Spleen (tissue), 11 donors: Measurements from ENCODE around the gene RRAGD. TPM values are rescaled to one million over a fixed set of nuclear protein-coding genes. Genes with fewer than 3 reads are reported as not detected.
"Not testable (repeated sequence)": the region's sequence is repeated elsewhere in the genome, so short reads cannot be mapped to it uniquely, and the experiment has no call there.

Experiments
- DNase-seq: peaks from one replicate; pipeline ENCODE4 v3.0.0-alpha.2; 2020
- H3K27ac ChIP-seq, 8 donors: fragments of 200-600 bp; sonication (generic) in 7 of 8; 1 replicate in 4 of 8; 2 replicates in 4 of 8; pipeline versions ENCODE4 v1.5.0 to v1.8.0; 2016 to 2021; ENCODE audit warnings: inconsistent platforms in 4 of 8, mild to moderate bottlenecking in 4 of 8, moderate library complexity in 1 of 8
- H3K27me3 ChIP-seq, 7 donors: fragments of 200-600 bp; sonication (generic) in 6 of 7; replicated peaks in 1 of 7; 1 replicate in 4 of 7; 2 replicates in 3 of 7; pipeline versions ENCODE4 v1.5.0 to v1.8.0; 2016 to 2021; ENCODE audit warnings: inconsistent platforms in 3 of 7, mild to moderate bottlenecking in 1 of 7
- H3K36me3 ChIP-seq, 6 donors: fragments of 200-600 bp; sonication (generic) in 5 of 6; 1 replicate in 4 of 6; 2 replicates in 2 of 6; pipeline versions ENCODE4 v1.5.0 to v1.8.0; 2016 to 2021; ENCODE audit warnings: inconsistent platforms in 2 of 6
- H3K4me1 ChIP-seq, 6 donors: fragments of 200-600 bp; sonication (generic) in 5 of 6; 1 replicate in 3 of 6; 2 replicates in 3 of 6; pipeline versions ENCODE4 v1.5.0 to v1.8.0; 2016 to 2021; ENCODE audit warnings: inconsistent platforms in 3 of 6
- H3K4me3 ChIP-seq, 8 donors: fragments of 200-600 bp; sonication (generic) in 7 of 8; 1 replicate in 4 of 8; 2 replicates in 4 of 8; pipeline versions ENCODE4 v1.5.0 to v1.8.0; 2016 to 2021; ENCODE audit warnings: inconsistent platforms in 4 of 8, mild to moderate bottlenecking in 4 of 8, moderate library complexity in 2 of 8
- H3K9me3 ChIP-seq, 8 donors: fragments of 200-600 bp; sonication (generic) in 7 of 8; 1 replicate in 4 of 8; 2 replicates in 4 of 8; pipeline versions ENCODE4 v1.5.0 to v1.8.0; 2016 to 2021; ENCODE audit warnings: inconsistent platforms in 4 of 8
- CTCF ChIP-seq, 11 experiments: fragments of 200-600 bp in 7 of 11; fragments of 450-650 bp in 4 of 11; sonication (generic) in 4 of 11; IDR thresholded peaks in 8 of 11; conservative IDR thresholded peaks in 3 of 11; 1 replicate in 7 of 11; 2 replicates in 4 of 11; pipeline versions ENCODE4 v1.4.0 to v1.8.0; 2016 to 2021; ENCODE audit warnings: antibody characterized with exemption in 11 of 11, inconsistent platforms in 4 of 11, mild to moderate bottlenecking in 1 of 11
- POLR2A ChIP-seq, 3 donors: fragments of 450-650 bp; IDR thresholded peaks; one replicate each; pipeline ENCODE4 v1.5.1; 2017; ENCODE audit warnings: antibody characterized with exemption in 3 of 3, mild to moderate bottlenecking in 1 of 3
- POLR2AphosphoS5 ChIP-seq, 3 donors: sonication (generic); formaldehyde crosslinking; IDR thresholded peaks; one replicate each; pipeline ENCODE4 v1.5.1; 2017; ENCODE audit warnings: antibody characterized with exemption in 3 of 3
- WGBS, 5 donors: extraction: QIAGEN DNeasy Blood & Tissue Kit in 3 of 5; methylation state at CpG; one replicate each; pipeline versions ENCODE4 v1.1.5 to v1.1.7; 2013 to 2018; 5-methylcytosine and 5-hydroxymethylcytosine counted together
- intact Hi-C: fragments of 100-400 bp; cut with DNase I; formaldehyde crosslinking; loops from one replicate; pipeline ENCODE4 v1.15.0; 2023; ENCODE audit warnings: low total_unique reads
- polyA plus RNA-seq, 3 donors: library from polyadenylated mRNA; stranded (reverse); fragments of 200-250 nt; gene quantifications; one replicate each; pipeline ENCODE4 v1.2.1, GENCODE V29; 2013
- total RNA-seq, 7 donors: library from RNA; depleted of rRNA in 3 of 7; stranded (reverse); fragments of >200 nt in 3 of 7; fragmentation: NEBNext Ultra II Directional in 4 of 7; extraction: Animal tissue kit (Norgen Biotek cat#: 25700) in 4 of 7; gene quantifications; one replicate each; pipeline versions ENCODE4 v1.1.0 to v1.2.1, GENCODE V29; 2016 to 2021
- donor health status: healthy with polysubstance abuse.
- donor health status: DM: no; HTN: no; CAD: no; lungs with moderate emphysema.
- donor health status: DM: no; HTN: no; CAD: no.
- donor health status: Bipolar disorder and iron deficiency.
- donor health status: healthy.
- donor health status: DM: no; HTN: no; CAD: no.
- donor health status: DM: yes; HTN: yes; CAD: no.

The RRAGD gene
- total and polyA plus RNA-seq, 10 donors = 3.1 to 26.5 (median 15.4) TPM

GRCh38 chr6:89402776-89403175 is 9.3 kb downstream of the RRAGD start:
- H3K4me1 ChIP-seq = peaks cover 0 to 42% (median 3%) of the 10 kb centered on the region in 6 donors
- TF ChIP-seq CTCF (IDR thresholded peaks at IDR 0.05 in 8 of 11, conservative IDR thresholded peaks at IDR 0.05 in 3 of 11) (no peak), POLR2AphosphoS5 (IDR thresholded peaks at IDR 0.05) (no peak), POLR2A (IDR thresholded peaks at IDR 0.05) (no peak)
- H3K36me3 ChIP-seq = no peaks in the 10 kb centered on the region
- no peak for DNase-seq
- 89 to 95% (median 92%) methylated on average over 6 of the region's 6 CpGs for WGBS, 5 donors
- no peak overlapping the region for H3K4me3 ChIP-seq
- no peaks in the 10 kb centered on the region for H3K27me3 ChIP-seq
- H3K9me3 ChIP-seq = no peaks in the 10 kb centered on the region
- intact Hi-C loops = no loop called here
- H3K27ac ChIP-seq = no peak overlapping the region

DNA sequence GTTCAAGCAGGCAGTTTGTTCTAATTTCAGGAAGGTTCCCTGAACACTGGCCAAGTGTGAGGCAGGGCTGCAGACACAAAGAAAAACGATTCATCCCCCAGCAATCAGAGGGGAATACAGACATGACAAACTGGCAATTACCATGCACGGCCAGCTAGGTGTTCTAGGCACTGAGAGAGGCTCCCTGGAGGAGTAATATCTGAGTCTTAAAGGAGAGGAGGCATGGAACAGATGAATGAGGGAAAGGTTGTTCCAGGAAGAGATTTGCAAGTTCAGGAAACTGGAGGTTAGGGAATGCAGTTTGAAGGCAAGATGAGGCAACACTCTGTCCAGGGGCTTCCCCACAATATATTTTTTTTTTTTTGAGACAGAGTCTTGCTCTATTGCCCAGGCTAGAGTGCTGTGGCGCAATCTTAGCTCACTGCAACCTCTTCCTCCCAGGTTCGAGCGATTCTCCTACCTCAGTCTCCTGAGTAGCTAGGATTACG is 11.1 kb downstream of the RRAGD start:
- intact Hi-C loops = no loop called here
- no peak overlapping the region for H3K4me3 ChIP-seq
- WGBS, 5 donors = 44 to 74% (median 55%) methylated on average over 6 of the region's 6 CpGs
- no peaks in the 10 kb centered on the region for H3K36me3 ChIP-seq
- peak overlapping the region in 1 of 8 donors; percentile 50 for H3K27ac ChIP-seq
- no peaks in the 10 kb centered on the region for H3K9me3 ChIP-seq
- H3K27me3 ChIP-seq = no peaks in the 10 kb centered on the region
- TF ChIP-seq POLR2A (IDR thresholded peaks at IDR 0.05) = no peak
- TF ChIP-seq POLR2AphosphoS5 (IDR thresholded peaks at IDR 0.05) = no peak
- no peak for TF ChIP-seq CTCF (IDR thresholded peaks at IDR 0.05 in 8 of 11, conservative IDR thresholded peaks at IDR 0.05 in 3 of 11)
- no peak for DNase-seq
- peaks cover 0 to 24% (median 3%) of the 10 kb centered on the region in 6 donors for H3K4me1 ChIP-seq

DNA sequence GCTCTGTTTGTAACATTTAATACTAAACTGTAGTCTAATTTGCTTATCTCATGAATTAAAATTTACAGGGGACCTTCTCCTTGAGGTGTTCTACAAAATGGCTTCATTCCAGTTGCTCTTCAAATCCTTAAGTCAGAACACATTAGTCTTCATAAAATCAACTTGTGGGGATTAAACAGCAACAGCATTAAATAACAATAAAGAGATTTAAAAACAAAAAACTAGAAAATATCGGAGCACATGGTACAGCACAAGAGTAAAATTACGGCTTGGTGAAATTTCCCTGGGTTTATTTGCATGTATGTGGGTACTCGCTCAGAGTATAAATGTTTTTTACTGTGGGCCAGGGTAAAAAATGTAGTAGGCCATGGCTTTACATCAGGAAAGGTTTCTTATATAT is 12.0 kb downstream of the RRAGD start:
- H3K4me1 ChIP-seq = peaks cover 0 to 19% (median 3%) of the 10 kb centered on the region in 6 donors
- 93 to 98% (median 95%) methylated on average over 3 of the region's 3 CpGs for WGBS, 5 donors
- TF ChIP-seq CTCF (IDR thresholded peaks at IDR 0.05 in 8 of 11, conservative IDR thresholded peaks at IDR 0.05 in 3 of 11) (no peak), POLR2A (IDR thresholded peaks at IDR 0.05) (no peak), POLR2AphosphoS5 (IDR thresholded peaks at IDR 0.05) (no peak)
- DNase-seq = no peak
- intact Hi-C loops = no loop called here
- H3K9me3 ChIP-seq = no peaks in the 10 kb centered on the region
- no peaks in the 10 kb centered on the region for H3K36me3 ChIP-seq
- no peak overlapping the region for H3K4me3 ChIP-seq
- no peak overlapping the region for H3K27ac ChIP-seq
- no peaks in the 10 kb centered on the region for H3K27me3 ChIP-seq

GRCh38 chr6:89398762-89399525 is 13.1 kb downstream of the RRAGD start:
- 78 to 91% (median 85%) methylated on average over 7 of the region's 7 CpGs for whole genome bisulfite sequencing, 5 donors
- Histone ChIP-seq H3K4me1 (peaks cover 0 to 19% (median 3%) of the 10 kb centered on the region in 6 donors), H3K4me3 (no peak overlapping the region), H3K27me3 (no peaks in the 10 kb centered on the region), H3K9me3 (peaks cover 0 to 2% (median 0%) of the 10 kb centered on the region in 8 donors), H3K36me3 (no peaks in the 10 kb centered on the region), H3K27ac (no peak overlapping the region)
- TF ChIP-seq CTCF (IDR thresholded peaks at IDR 0.05 in 8 of 11, conservative IDR thresholded peaks at IDR 0.05 in 3 of 11) = no peak
- TF ChIP-seq POLR2A (IDR thresholded peaks at IDR 0.05) = no peak
- no peak for TF ChIP-seq POLR2AphosphoS5 (IDR thresholded peaks at IDR 0.05)
- DNase-seq = no peak
- intact Hi-C loops = no loop called here

- WGBS, 5 donors = 78 to 90% (median 86%) methylated on average over 4 of the region's 4 CpGs
- H3K36me3 ChIP-seq, intact Hi-C loops, H3K27me3 ChIP-seq, H3K27ac ChIP-seq, DNase-seq, H3K4me3 ChIP-seq: not testable (repeated sequence)
- peaks cover 0 to 19% (median 3%) of the 10 kb centered on the region in 6 donors for H3K4me1 ChIP-seq
- H3K9me3 ChIP-seq = peaks cover 0 to 11% (median 3%) of the 10 kb centered on the region in 8 donors
Measured at GRCh38 chr6:89397884-89398283, 14.2 kb downstream of the RRAGD start.
